ENCODE measurements around the gene SLC7A6.

SLC7A6 gene

GRCh38 chr16:68236137-68236825, 28.0 kb upstream of the SLC7A6 start:
- no peak for ATAC-seq (ENCODE audit: insufficient read depth, low read depth)
- Histone ChIP-seq H3K4me2 (ENCODE audit: insufficient read depth, low read length) (no peak overlapping the region), H3K9ac (ENCODE audit: low read depth, low read length) (no peak overlapping the region), H3K27me3 (ENCODE audit: insufficient read depth, low read length, poor library complexity) (no peaks in the 10 kb centered on the region), H3K4me3 (ENCODE audit: low read depth in 1 of 2, low read length in 2 of 2) (no peak overlapping the region), H3K4me1 (ENCODE audit: insufficient read depth, low read length) (0 out of 2 replicates have a peak, but pooled peaks cover 3% of the 10 kb centered on the region), H4K20me1 (ENCODE audit: insufficient read depth, low read length) (no peaks in the 10 kb centered on the region), H3K9me3 (ENCODE audit: insufficient read depth, low read length, severe bottlenecking) (no peaks in the 10 kb centered on the region), H2AFZ (ENCODE audit: low read depth, low read length) (no peak overlapping the region), H3K36me3 (ENCODE audit: insufficient read depth, low read length) (peaks cover 7% of the 10 kb centered on the region), H3K79me2 (ENCODE audit: insufficient read depth, low read length) (no peaks in the 10 kb centered on the region), H3K27ac (ENCODE audit: low read length) (no peak overlapping the region)
- no peak for DNase-seq
- no peak for TF ChIP-seq CTCF (IDR thresholded peaks at IDR 0.05; ENCODE audit: borderline replicate concordance, extremely low read depth, low read length, poor library complexity, severe bottlenecking)
- TF ChIP-seq EZH2 (IDR thresholded peaks at IDR 0.05; ENCODE audit: borderline replicate concordance, low read depth, low read length, severe bottlenecking): no peak

GRCh38 chr16:68236826-68237242, 27.5 kb upstream of the SLC7A6 start:
- Histone ChIP-seq H3K9me3 (ENCODE audit: insufficient read depth, low read length, severe bottlenecking) (no peaks in the 10 kb centered on the region), H4K20me1 (ENCODE audit: insufficient read depth, low read length) (no peaks in the 10 kb centered on the region), H3K4me1 (ENCODE audit: insufficient read depth, low read length) (0 out of 2 replicates have a peak, but pooled peaks cover 3% of the 10 kb centered on the region), H3K4me3 (ENCODE audit: low read depth in 1 of 2, low read length in 2 of 2) (no peak overlapping the region), H3K9ac (ENCODE audit: low read depth, low read length) (no peak overlapping the region), H3K27me3 (ENCODE audit: insufficient read depth, low read length, poor library complexity) (no peaks in the 10 kb centered on the region), H3K36me3 (ENCODE audit: insufficient read depth, low read length) (peaks cover 2% of the 10 kb centered on the region; the same call in 1 of the 2 replicates), H2AFZ (ENCODE audit: low read depth, low read length) (no peak overlapping the region), H3K4me2 (ENCODE audit: insufficient read depth, low read length) (no peak overlapping the region), H3K27ac (ENCODE audit: low read length) (no peak overlapping the region), H3K79me2 (ENCODE audit: insufficient read depth, low read length) (no peaks in the 10 kb centered on the region)
- ATAC-seq (ENCODE audit: insufficient read depth, low read depth) (no peak), DNase-seq (no peak)
- TF ChIP-seq EZH2 (IDR thresholded peaks at IDR 0.05; ENCODE audit: borderline replicate concordance, low read depth, low read length, severe bottlenecking) (no peak), CTCF (IDR thresholded peaks at IDR 0.05; ENCODE audit: borderline replicate concordance, extremely low read depth, low read length, poor library complexity, severe bottlenecking) (no peak)

GRCh38 chr16:68237243-68238028, 26.9 kb upstream of the SLC7A6 start:
- Histone ChIP-seq H2AFZ (ENCODE audit: low read depth, low read length) (no peak overlapping the region), H3K9ac (ENCODE audit: low read depth, low read length) (no peak overlapping the region)

More at GRCh38 chr16:68237243-68238028, 26.9 kb upstream of the SLC7A6 start:
- 0 out of 2 replicates have a peak, but pooled peaks cover 3% of the 10 kb centered on the region for H3K4me1 ChIP-seq (ENCODE audit: insufficient read depth, low read length)
- H3K36me3 ChIP-seq (ENCODE audit: insufficient read depth, low read length): no peaks in the 10 kb centered on the region; the same call in 1 of the 2 replicates
- no peak overlapping the region for H3K4me2 ChIP-seq (ENCODE audit: insufficient read depth, low read length)
- H3K27me3 ChIP-seq (ENCODE audit: insufficient read depth, low read length, poor library complexity): no peaks in the 10 kb centered on the region
- H3K79me2 ChIP-seq (ENCODE audit: insufficient read depth, low read length): no peaks in the 10 kb centered on the region
- H3K27ac ChIP-seq (ENCODE audit: low read length): no peak overlapping the region
- TF ChIP-seq CTCF (IDR thresholded peaks at IDR 0.05; ENCODE audit: borderline replicate concordance, extremely low read depth, low read length, poor library complexity, severe bottlenecking): no peak
- no peak for TF ChIP-seq EZH2 (IDR thresholded peaks at IDR 0.05; ENCODE audit: borderline replicate concordance, low read depth, low read length, severe bottlenecking)
- no peaks in the 10 kb centered on the region for H4K20me1 ChIP-seq (ENCODE audit: insufficient read depth, low read length)
- no peak overlapping the region for H3K4me3 ChIP-seq (ENCODE audit: low read depth in 1 of 2, low read length in 2 of 2)
- no peaks in the 10 kb centered on the region for H3K9me3 ChIP-seq (ENCODE audit: insufficient read depth, low read length, severe bottlenecking)
- DNase-seq (no peak), ATAC-seq (ENCODE audit: insufficient read depth, low read depth) (no peak)

Measured in DND-41 (cell line).